OCI-LY7 (cell line): ENCODE measurements around the gene TXNIP.

Experiments used
- EZH2phosphoT487 ChIP-seq: fragments of 200-600 bp; sonication (generic); IDR thresholded peaks from 2 replicates; pipeline ENCODE4 v1.6.1; 2018; ENCODE audit warnings: low read depth, borderline replicate concordance, mild to moderate bottlenecking, mixed run types, antibody characterized with exemption, low read length, moderate library complexity, mixed read lengths
- TF ChIP-seq, protein P1 (sequence below): fragments of 200-600 bp; sonication (generic); conservative IDR thresholded peaks from 2 replicates; pipeline ENCODE4 v1.5.1; 2014; ENCODE audit warnings: mild to moderate bottlenecking, antibody characterized with exemption, low read length, moderate library complexity, mixed read lengths

DNA sequence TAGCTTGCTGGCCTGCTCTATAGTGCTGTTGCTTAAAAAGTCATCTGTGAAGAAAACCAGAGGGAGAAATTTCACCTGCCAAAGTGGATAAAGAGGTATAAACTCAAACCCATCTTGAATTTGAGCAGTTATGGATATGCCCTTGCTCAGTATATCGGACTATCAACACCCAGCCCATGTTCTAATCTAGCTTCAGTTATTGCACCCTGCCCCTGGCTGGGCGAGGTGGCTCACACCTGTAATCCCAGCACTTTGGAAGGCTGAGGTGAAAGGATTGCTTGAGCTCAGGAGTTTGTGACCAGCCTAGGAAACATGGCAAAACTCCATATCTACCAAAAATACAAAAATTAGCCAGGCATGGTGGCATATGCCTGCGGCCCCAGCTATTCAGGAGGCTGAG lies 51.8 kb downstream of the TXNIP start:
- TF ChIP-seq, protein P1, sequence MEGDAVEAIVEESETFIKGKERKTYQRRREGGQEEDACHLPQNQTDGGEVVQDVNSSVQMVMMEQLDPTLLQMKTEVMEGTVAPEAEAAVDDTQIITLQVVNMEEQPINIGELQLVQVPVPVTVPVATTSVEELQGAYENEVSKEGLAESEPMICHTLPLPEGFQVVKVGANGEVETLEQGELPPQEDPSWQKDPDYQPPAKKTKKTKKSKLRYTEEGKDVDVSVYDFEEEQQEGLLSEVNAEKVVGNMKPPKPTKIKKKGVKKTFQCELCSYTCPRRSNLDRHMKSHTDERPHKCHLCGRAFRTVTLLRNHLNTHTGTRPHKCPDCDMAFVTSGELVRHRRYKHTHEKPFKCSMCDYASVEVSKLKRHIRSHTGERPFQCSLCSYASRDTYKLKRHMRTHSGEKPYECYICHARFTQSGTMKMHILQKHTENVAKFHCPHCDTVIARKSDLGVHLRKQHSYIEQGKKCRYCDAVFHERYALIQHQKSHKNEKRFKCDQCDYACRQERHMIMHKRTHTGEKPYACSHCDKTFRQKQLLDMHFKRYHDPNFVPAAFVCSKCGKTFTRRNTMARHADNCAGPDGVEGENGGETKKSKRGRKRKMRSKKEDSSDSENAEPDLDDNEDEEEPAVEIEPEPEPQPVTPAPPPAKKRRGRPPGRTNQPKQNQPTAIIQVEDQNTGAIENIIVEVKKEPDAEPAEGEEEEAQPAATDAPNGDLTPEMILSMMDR = no peak
- no peak for TF ChIP-seq EZH2phosphoT487
